Measurements from ENCODE around the gene PPP2R5C. TPM values are rescaled to one million over a fixed set of nuclear protein-coding genes. Genes with fewer than 3 reads are reported as not detected.
A peak's percentile ranks its signal among the peaks of the same experiment; 100 is the strongest.

PPP2R5C gene
- total RNA-seq, 3 donors from 2014 or later = 90.5 to 105 (median 102) TPM

DNA sequence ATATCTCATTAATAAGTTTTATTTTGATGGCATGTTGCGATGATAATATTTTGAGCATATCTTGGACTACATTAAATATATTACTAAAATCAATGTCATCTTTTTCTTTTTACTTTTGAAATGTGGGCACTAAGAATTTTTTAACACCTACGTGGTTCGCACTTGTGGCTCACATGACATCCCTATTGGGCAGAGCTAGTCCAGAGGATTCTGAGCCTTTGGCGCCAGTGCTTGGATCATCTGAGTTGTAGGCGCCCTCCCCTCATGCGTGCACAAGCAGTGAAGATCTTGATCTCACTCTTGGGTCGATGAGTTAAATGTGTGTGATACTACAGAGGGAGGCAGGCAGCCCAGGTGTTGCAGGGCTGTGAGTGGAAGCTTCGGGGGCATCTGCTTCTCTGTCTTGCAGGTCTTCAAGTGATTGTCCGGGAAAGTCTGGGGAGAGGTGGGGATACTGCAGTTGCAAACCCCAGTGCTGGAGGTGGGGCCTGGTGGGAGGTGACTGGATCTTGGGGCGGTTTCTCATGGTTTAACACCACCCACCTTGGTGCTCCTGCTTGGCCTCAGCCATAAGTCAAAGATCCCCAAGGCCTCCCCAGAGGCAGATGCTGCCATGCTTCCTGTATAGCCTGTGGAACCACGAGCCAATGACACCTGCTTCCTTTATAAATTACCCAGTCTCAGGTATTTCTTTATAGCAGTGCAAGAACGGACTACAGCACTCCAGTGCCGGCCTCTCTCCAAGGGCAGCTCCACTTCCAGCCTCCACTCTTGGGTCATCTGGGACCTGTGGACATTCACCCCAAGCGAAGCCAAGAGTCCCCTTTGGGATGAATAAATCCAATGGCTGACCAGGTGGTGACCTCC is 46.1 kb upstream of the PPP2R5C start:
- no peaks in the 10 kb centered on the region for H3K36me3 ChIP-seq
- H3K27me3 ChIP-seq = no peaks in the 10 kb centered on the region
- no peak overlapping the region for H3K27ac ChIP-seq
- H3K4me1 ChIP-seq = no peaks in the 10 kb centered on the region
- no peak for TF ChIP-seq POLR2AphosphoS5 (IDR thresholded peaks at IDR 0.05)
- TF ChIP-seq POLR2A (IDR thresholded peaks at IDR 0.05) = no peak
- TF ChIP-seq, protein P1, sequence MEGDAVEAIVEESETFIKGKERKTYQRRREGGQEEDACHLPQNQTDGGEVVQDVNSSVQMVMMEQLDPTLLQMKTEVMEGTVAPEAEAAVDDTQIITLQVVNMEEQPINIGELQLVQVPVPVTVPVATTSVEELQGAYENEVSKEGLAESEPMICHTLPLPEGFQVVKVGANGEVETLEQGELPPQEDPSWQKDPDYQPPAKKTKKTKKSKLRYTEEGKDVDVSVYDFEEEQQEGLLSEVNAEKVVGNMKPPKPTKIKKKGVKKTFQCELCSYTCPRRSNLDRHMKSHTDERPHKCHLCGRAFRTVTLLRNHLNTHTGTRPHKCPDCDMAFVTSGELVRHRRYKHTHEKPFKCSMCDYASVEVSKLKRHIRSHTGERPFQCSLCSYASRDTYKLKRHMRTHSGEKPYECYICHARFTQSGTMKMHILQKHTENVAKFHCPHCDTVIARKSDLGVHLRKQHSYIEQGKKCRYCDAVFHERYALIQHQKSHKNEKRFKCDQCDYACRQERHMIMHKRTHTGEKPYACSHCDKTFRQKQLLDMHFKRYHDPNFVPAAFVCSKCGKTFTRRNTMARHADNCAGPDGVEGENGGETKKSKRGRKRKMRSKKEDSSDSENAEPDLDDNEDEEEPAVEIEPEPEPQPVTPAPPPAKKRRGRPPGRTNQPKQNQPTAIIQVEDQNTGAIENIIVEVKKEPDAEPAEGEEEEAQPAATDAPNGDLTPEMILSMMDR (IDR thresholded peaks at IDR 0.05) = no peak
- intact Hi-C loops (cut with DNase I; ENCODE audit: low total_unique reads) = no loop called here
- no peaks in the 10 kb centered on the region for H3K9me3 ChIP-seq
- no peak overlapping the region for H3K4me3 ChIP-seq
- peak in 1 of 2 donors; percentile 10 for DNase-seq (ENCODE audit: low spot score in 2 of 2)

DNA sequence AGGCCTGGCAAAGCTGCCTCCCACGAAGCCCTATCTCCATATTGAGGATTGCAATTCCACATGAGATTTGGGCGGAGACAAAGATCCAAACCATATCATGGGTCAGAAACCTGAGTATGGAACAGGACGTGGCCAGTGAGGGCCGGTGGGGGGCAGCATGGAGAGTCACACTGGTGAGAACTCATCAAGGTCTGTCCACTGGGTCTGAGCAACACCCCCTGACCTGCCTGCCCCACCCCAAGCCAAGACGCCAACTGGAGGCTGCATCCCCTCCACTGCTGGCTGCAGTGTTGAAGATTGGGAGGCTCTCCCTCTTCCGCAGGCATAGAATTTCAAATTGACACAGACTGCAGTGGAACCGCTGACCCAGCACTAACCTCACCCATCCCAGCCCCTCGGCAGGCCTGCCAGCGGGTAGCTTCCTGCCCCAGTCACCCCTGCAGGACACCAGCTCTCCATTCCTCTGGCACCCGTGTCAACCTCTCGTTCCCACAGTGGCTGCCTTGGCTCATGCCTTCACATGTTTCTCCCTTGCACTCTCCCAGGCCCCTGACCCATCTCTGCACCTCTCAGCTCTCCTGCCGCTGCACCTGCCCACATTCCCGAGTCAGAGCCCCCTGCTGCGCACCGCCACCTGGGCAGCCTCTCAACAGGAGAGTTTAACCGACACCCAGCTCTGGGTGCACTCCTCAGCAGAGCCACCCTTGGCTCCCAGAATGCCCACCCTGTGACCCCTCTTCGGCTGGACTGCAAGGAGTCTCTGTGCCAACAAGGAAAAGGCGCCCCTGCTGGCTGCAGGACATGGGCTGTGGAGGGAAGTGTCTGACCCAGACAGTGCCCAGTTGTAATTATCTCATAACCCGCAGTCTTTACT is 45.2 kb upstream of the PPP2R5C start:
- Histone ChIP-seq H3K4me1 (no peaks in the 10 kb centered on the region), H3K4me3 (no peak overlapping the region), H3K36me3 (no peaks in the 10 kb centered on the region), H3K9me3 (no peaks in the 10 kb centered on the region), H3K27ac (no peak overlapping the region), H3K27me3 (no peaks in the 10 kb centered on the region)
- peak in 1 of 2 donors; percentile 9 for DNase-seq (ENCODE audit: low spot score in 2 of 2)
- intact Hi-C loops (cut with DNase I; ENCODE audit: low total_unique reads) = no loop called here
- TF ChIP-seq POLR2AphosphoS5 (IDR thresholded peaks at IDR 0.05) (no peak), POLR2A (IDR thresholded peaks at IDR 0.05) (no peak)
- TF ChIP-seq, protein P1 (IDR thresholded peaks at IDR 0.05) = no peak

DNA sequence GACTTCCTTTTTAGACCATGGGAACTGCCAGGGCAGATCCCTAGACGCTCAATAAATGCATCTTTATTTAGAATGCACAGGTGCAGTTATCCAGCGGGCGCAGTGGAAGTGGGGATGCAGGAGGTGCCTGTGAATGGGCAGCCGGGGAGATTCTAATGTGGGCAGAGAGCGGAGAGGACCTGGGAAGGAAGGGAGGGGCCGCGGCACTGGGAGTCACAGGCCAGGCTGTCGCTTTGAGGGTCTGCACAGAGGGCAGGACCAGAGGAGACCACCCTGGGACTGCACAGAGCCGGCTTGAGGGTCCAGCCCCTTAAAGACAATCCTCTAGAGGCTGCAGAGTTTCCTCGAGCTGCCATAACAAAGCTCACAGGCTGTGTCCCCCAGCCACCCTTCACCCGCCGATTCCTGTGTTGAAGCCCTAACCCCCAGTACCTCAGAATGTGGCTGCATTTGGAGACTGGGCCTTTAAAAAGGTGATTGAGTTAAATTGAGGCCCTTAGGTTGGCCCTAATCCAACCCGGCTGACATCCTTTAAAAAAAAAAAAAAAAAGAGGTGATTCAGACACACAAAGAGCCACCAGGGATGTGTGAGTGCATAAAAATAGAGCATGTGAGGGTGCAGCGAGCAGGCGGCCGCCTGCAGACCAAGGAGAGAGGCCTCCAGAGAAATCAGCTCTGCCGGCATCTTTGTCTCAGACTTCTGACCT is 44.4 kb upstream of the PPP2R5C start:
- no peak overlapping the region for H3K4me3 ChIP-seq
- TF ChIP-seq POLR2A (IDR thresholded peaks at IDR 0.05) (no peak), POLR2AphosphoS5 (IDR thresholded peaks at IDR 0.05) (no peak)
- TF ChIP-seq, protein P1 (IDR thresholded peaks at IDR 0.05) = no peak
- no peaks in the 10 kb centered on the region for H3K27me3 ChIP-seq
- H3K4me1 ChIP-seq = no peaks in the 10 kb centered on the region
- peak in 1 of 2 donors; percentile 10 for DNase-seq (ENCODE audit: low spot score in 2 of 2)
- intact Hi-C loops (cut with DNase I; ENCODE audit: low total_unique reads) = no loop called here
- H3K9me3 ChIP-seq = no peaks in the 10 kb centered on the region
- no peaks in the 10 kb centered on the region for H3K36me3 ChIP-seq
- no peak overlapping the region for H3K27ac ChIP-seq

DNA sequence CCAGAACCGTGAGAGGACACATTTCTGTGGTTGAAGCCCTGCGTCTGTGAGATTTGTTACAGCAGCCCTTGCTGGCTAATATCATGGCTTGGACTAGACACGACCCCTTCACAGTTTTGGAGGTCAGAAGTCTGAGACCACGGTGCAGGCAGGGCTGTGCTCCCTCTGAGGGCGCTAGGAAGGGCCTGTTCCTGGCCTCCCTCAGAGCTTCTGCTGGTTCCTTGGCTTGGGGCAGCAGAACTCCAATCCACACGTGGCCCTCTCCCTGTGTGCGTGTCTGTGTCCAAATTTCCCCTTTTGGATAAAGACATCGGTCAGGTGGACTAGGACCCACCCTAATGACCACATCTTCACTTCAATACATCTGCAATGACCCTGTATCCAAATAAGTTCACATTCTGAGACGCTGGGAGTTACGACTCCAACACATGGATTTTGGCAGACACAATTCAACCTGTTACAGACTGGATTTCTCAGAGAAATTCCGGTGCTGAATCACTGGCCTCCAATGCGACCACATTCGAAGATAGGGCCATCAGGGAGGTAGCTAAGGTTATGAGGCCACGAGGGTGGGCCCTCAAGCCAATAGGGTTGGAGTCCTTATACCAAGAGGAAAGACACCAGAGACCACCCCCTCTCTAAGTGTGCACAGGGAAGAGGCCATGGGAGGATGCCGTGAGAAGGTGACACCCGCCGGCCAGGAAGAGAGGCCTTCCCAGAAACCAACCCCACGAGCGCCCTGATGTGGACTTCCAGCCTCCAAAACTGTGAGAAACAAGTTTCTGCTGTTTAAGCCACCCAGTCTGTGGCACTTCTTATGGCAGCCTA is 43.6 kb upstream of the PPP2R5C start:
- DNase-seq (ENCODE audit: low spot score in 2 of 2) = no peak
- H3K27me3 ChIP-seq = no peaks in the 10 kb centered on the region
- intact Hi-C loops (cut with DNase I; ENCODE audit: low total_unique reads) = no loop called here
- no peaks in the 10 kb centered on the region for H3K36me3 ChIP-seq
- H3K4me3 ChIP-seq = no peak overlapping the region
- TF ChIP-seq, protein P1 (IDR thresholded peaks at IDR 0.05) = no peak
- TF ChIP-seq POLR2AphosphoS5 (IDR thresholded peaks at IDR 0.05) (no peak), POLR2A (IDR thresholded peaks at IDR 0.05) (no peak)
- H3K27ac ChIP-seq = no peak overlapping the region
- no peaks in the 10 kb centered on the region for H3K4me1 ChIP-seq
- no peaks in the 10 kb centered on the region for H3K9me3 ChIP-seq
